Measurements from ENCODE around the gene ZNF157. TPM values are rescaled to one million over a fixed set of nuclear protein-coding genes. Genes with fewer than 3 reads are reported as not detected.

ZNF157 gene
- total and polyA plus RNA-seq, 7 donors, result 0.07 to 0.17 TPM; not detected in 5

GRCh38 chrX:47430925-47431324 is 60.5 kb downstream of the ZNF157 start:
- no peak overlapping the region for H3K27ac ChIP-seq
- H3K4me1 ChIP-seq, result no peaks in the 10 kb centered on the region
- TF ChIP-seq, protein P1, sequence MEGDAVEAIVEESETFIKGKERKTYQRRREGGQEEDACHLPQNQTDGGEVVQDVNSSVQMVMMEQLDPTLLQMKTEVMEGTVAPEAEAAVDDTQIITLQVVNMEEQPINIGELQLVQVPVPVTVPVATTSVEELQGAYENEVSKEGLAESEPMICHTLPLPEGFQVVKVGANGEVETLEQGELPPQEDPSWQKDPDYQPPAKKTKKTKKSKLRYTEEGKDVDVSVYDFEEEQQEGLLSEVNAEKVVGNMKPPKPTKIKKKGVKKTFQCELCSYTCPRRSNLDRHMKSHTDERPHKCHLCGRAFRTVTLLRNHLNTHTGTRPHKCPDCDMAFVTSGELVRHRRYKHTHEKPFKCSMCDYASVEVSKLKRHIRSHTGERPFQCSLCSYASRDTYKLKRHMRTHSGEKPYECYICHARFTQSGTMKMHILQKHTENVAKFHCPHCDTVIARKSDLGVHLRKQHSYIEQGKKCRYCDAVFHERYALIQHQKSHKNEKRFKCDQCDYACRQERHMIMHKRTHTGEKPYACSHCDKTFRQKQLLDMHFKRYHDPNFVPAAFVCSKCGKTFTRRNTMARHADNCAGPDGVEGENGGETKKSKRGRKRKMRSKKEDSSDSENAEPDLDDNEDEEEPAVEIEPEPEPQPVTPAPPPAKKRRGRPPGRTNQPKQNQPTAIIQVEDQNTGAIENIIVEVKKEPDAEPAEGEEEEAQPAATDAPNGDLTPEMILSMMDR (IDR thresholded peaks at IDR 0.05), result no peak
- no peak for DNase-seq
- no peak for ATAC-seq
- no peak overlapping the region for H3K4me3 ChIP-seq
- H3K9me3 ChIP-seq, result no peaks in the 10 kb centered on the region
- peaks cover 0 to 10% (median 0%) of the 10 kb centered on the region in 3 donors for H3K27me3 ChIP-seq (ENCODE audit: insufficient read depth in 3 of 3, low read length in 2 of 3)
- intact Hi-C loops (cut with DNase I), result no loop called here
- 74 to 93% (median 92%) methylated on average over 5 of the region's 5 CpGs for WGBS, 3 donors
- H3K36me3 ChIP-seq (ENCODE audit: insufficient read depth in 1 of 2, low read depth in 1 of 2), result no peaks in the 10 kb centered on the region

GRCh38 chrX:47446431-47446830 is 76.1 kb downstream of the ZNF157 start:
- TF ChIP-seq, protein P1 (IDR thresholded peaks at IDR 0.05), result no peak
- intact Hi-C loops (cut with DNase I), result no loop called here
- H3K36me3 ChIP-seq (ENCODE audit: insufficient read depth in 1 of 2, low read depth in 1 of 2), result peaks cover 3 to 29% of the 10 kb centered on the region in 2 donors
- peaks cover 50% of the 10 kb centered on the region for H3K9me3 ChIP-seq
- no peaks in the 10 kb centered on the region for H3K4me1 ChIP-seq
- no peak for ATAC-seq
- no peak overlapping the region for H3K27ac ChIP-seq
- WGBS, 3 donors, result 78 to 97% (median 96%) methylated on average over 2 of the region's 2 CpGs
- DNase-seq, result no peak
- H3K27me3 ChIP-seq (ENCODE audit: insufficient read depth in 3 of 3, low read length in 2 of 3), result no peaks in the 10 kb centered on the region
- H3K4me3 ChIP-seq, result no peak overlapping the region

DNA sequence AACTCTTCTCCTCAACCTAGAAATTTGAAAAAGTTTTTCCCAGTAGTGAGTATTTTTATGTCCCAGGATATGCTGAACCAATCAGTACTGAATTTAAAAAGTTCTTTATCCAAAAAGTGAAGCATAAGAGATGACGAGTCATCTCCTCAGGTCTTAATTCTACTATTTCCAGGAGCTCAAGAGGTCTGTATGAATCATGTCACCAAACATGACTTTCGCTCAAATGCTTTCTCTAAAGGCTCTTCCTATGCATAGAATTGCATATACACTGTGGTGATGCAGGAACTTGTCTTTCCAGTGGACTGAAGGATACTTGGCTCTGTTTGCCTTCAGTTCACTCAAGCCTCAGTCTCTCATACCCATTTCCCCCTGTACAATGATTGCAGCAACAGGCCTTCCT is 76.6 kb downstream of the ZNF157 start:
- TF ChIP-seq, protein P1 (IDR thresholded peaks at IDR 0.05), result no peak
- Histone ChIP-seq H3K27me3 (ENCODE audit: insufficient read depth in 3 of 3, low read length in 2 of 3) (no peaks in the 10 kb centered on the region), H3K9me3 (peaks cover 47% of the 10 kb centered on the region), H3K36me3 (ENCODE audit: insufficient read depth in 1 of 2, low read depth in 1 of 2) (peaks cover 3 to 34% of the 10 kb centered on the region in 2 donors), H3K4me1 (no peaks in the 10 kb centered on the region), H3K4me3 (no peak overlapping the region), H3K27ac (no peak overlapping the region)
- ATAC-seq (no peak), DNase-seq (no peak)
- intact Hi-C loops (cut with DNase I), result no loop called here
- 86 to 100% (median 100%) methylated on average over 2 of the region's 2 CpGs for WGBS, 3 donors

DNA sequence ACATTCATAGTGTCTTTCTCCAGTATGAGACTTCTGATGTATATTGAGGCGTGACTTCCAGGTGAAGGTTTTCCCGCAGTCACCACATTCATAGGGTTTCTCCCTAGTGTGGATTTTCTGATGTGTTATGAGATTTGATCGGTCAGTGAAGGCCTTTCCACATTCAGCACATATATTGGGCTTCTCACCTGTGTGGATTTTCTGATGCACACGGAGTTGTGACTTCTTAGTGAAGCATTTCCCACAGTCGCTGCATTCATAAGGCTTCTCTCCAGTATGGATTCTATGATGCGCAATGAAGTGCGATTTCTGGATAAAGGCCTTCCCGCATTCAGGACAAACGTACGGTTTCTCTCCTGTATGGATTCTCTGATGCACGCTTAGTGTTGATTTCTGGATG is 77.2 kb downstream of the ZNF157 start:
- TF ChIP-seq, protein P1 (IDR thresholded peaks at IDR 0.05), result no peak
- ATAC-seq (no peak), DNase-seq (no peak)
- 93 to 100% (median 99%) methylated on average over 11 of the region's 11 CpGs for WGBS, 3 donors
- intact Hi-C loops (cut with DNase I), result no loop called here
- no peak overlapping the region for H3K27ac ChIP-seq
- no peaks in the 10 kb centered on the region for H3K27me3 ChIP-seq (ENCODE audit: insufficient read depth in 3 of 3, low read length in 2 of 3)
- H3K4me1 ChIP-seq, result no peaks in the 10 kb centered on the region
- peaks cover 3 to 41% of the 10 kb centered on the region in 2 donors for H3K36me3 ChIP-seq (ENCODE audit: insufficient read depth in 1 of 2, low read depth in 1 of 2)
- no peak overlapping the region for H3K4me3 ChIP-seq
- H3K9me3 ChIP-seq, result peaks cover 45% of the 10 kb centered on the region

DNA sequence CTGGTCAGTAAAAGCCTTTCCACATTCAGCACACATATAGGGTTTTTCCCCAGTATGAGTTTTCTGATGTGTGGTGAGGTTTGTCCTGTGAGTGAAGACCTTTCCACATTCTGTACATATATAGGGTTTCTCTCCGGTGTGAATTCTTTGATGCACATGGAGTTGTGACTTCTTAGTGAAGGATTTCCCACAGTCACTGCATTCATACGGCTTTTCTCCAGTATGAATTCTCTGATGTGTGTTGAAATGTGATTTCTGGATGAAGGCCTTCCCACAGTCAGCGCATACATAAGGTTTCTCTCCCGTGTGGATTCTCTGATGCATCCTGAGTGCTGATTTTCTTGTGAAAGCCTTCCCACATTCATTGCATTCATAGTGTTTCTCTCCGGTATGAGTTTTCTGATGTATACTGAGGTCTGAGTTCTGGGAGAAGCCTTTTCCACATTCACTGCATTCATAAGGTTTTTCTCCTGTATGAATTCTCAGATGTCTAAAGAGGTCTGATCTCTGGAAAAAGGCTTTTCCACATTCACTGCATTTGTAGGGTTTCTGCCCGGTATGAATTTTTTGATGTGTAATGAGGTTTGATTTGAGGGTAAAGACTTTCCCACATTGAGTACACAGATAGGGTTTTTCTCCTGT is 77.9 kb downstream of the ZNF157 start:
- 95 to 98% (median 96%) methylated on average over 6 of the region's 6 CpGs for WGBS, 3 donors
- TF ChIP-seq, protein P1 (IDR thresholded peaks at IDR 0.05), result no peak
- ATAC-seq (no peak), DNase-seq (no peak)
- Histone ChIP-seq H3K36me3 (ENCODE audit: insufficient read depth in 1 of 2, low read depth in 1 of 2) (peaks cover 3 to 45% of the 10 kb centered on the region in 2 donors), H3K4me3 (no peak overlapping the region), H3K27me3 (ENCODE audit: insufficient read depth in 3 of 3, low read length in 2 of 3) (no peaks in the 10 kb centered on the region), H3K4me1 (no peaks in the 10 kb centered on the region), H3K27ac (no peak overlapping the region), H3K9me3 (peaks cover 42% of the 10 kb centered on the region)
- intact Hi-C loops (cut with DNase I), result no loop called here

Data from psoas muscle (tissue), 8 donors.